ENCODE data around the gene YIPF3.
"Not testable (repeated sequence)": the region's sequence is repeated elsewhere in the genome, so short reads cannot be mapped to it uniquely, and the experiment has no call there.

Gene YIPF3

GRCh38 chr6:43509984-43510826 lies 6.5 kb downstream of the YIPF3 start, which contains the start of gene LRRC73:
Gene LRRC73 (minus strand): TSS chr6:43510346. CDS start chr6:43509785, 561 bp downstream.
- peak; percentile 74 for DNase-seq (ENCODE audit: low read depth)

GRCh38 chr6:43509142-43509983 lies 7.4 kb downstream of the YIPF3 start:
- no peak for DNase-seq (ENCODE audit: low read depth)

GRCh38 chr6:43508481-43509141 lies 8.1 kb downstream of the YIPF3 start:
- DNase-seq (ENCODE audit: low read depth): no peak

GRCh38 chr6:43506667-43507471 lies 9.9 kb downstream of the YIPF3 start:
- DNase-seq (ENCODE audit: low read depth): peak; percentile 63

- DNase-seq (ENCODE audit: low read depth): no peak
Measured at GRCh38 chr6:43506171-43506570, 10.6 kb downstream of the YIPF3 start.

- no peak for DNase-seq (ENCODE audit: low read depth)
Measured at GRCh38 chr6:43505718-43506117, 11.0 kb downstream of the YIPF3 start.

GRCh38 chr6:43504756-43505593 lies 11.8 kb downstream of the YIPF3 start:
- DNase-seq (ENCODE audit: low read depth): no peak

GRCh38 chr6:43503443-43503842 lies 13.3 kb downstream of the YIPF3 start:
- no peak for DNase-seq (ENCODE audit: low read depth)

GRCh38 chr6:43502666-43503065 lies 14.1 kb downstream of the YIPF3 start:
- DNase-seq (ENCODE audit: low read depth): no peak

GRCh38 chr6:43500921-43501320 lies 15.8 kb downstream of the YIPF3 start:
- no peak for DNase-seq (ENCODE audit: low read depth)

- no peak for DNase-seq (ENCODE audit: low read depth)
Measured at GRCh38 chr6:43499028-43499815, 17.5 kb downstream of the YIPF3 start.

- not testable (repeated sequence) for DNase-seq (ENCODE audit: low read depth)
Measured at GRCh38 chr6:43498291-43498690, 18.4 kb downstream of the YIPF3 start.

- no peak for DNase-seq (ENCODE audit: low read depth)
Measured at GRCh38 chr6:43497689-43498088, 19.0 kb downstream of the YIPF3 start.

- DNase-seq (ENCODE audit: low read depth): no peak
Measured at GRCh38 chr6:43497129-43497396, 19.7 kb downstream of the YIPF3 start.

- no peak for DNase-seq (ENCODE audit: low read depth)
Measured at GRCh38 chr6:43496370-43497128, 20.2 kb downstream of the YIPF3 start.

- DNase-seq (ENCODE audit: low read depth): no peak
Measured at GRCh38 chr6:43495409-43495941, 21.3 kb downstream of the YIPF3 start.

GRCh38 chr6:43494766-43495165 lies 22.0 kb downstream of the YIPF3 start:
- no peak for DNase-seq (ENCODE audit: low read depth)

GRCh38 chr6:43494321-43494720 lies 22.4 kb downstream of the YIPF3 start:
- no peak for DNase-seq (ENCODE audit: low read depth)

GRCh38 chr6:43493833-43494232 lies 22.9 kb downstream of the YIPF3 start:
- no peak for DNase-seq (ENCODE audit: low read depth)

All from stimulated activated CD8-positive, alpha-beta memory T cell treated with anti-CD3 and anti-CD28 coated beads, Interleukin-4, amount 100 ng/mL, for 24 hours (primary cell).